NT2/D1 (cell line): ENCODE measurements around the gene NDUFAF2.

Experiments
- SUZ12 ChIP-seq: IDR thresholded peaks from 2 replicates; pipeline ENCODE4 v1.6.1; 2011; ENCODE audit not compliant: insufficient read length, insufficient read depth; ENCODE audit errors: extremely low read depth
- YY1 ChIP-seq: IDR thresholded peaks from 2 replicates; pipeline ENCODE4 v1.6.1; 2011; ENCODE audit not compliant: insufficient read length, insufficient read depth
- ZNF274 ChIP-seq: IDR thresholded peaks from 2 replicates; pipeline ENCODE4 v1.6.1; 2011; ENCODE audit warnings: mild to moderate bottlenecking, low read depth, low read length

GRCh38 chr5:61114441-61114840 is 169.4 kb downstream of the NDUFAF2 start:
- TF ChIP-seq ZNF274 (no peak), YY1 (no peak), SUZ12 (no peak)
